CD14-positive monocyte (primary cell): ENCODE results near the gene NCDN. TPM values are rescaled to one million over a fixed set of nuclear protein-coding genes. Genes with fewer than 3 reads are reported as not detected.

Experiments
- DNase-seq, 3 donors: peaks; one replicate each; pipeline ENCODE4 v3.0.0-alpha.2; 2011 to 2022
- H2AFZ ChIP-seq: 2 replicates; pipeline ENCODE4 v1.6.0; 2012; ENCODE audit warnings: mild to moderate bottlenecking, low read depth, low read length, inconsistent platforms; ENCODE audit not compliant: insufficient read depth, poor library complexity, severe bottlenecking
- H3K27ac ChIP-seq, 2 donors: 1 replicate in 1 of 2; 2 replicates in 1 of 2; pipeline ENCODE4 v1.5.1; 2012 to 2013; ENCODE audit warnings: low read length in 2 of 2, control low read depth in 1 of 2, inconsistent platforms in 1 of 2, low read depth in 1 of 2, mild to moderate bottlenecking in 1 of 2
- H3K27me3 ChIP-seq, 2 donors: one replicate each; pipeline versions ENCODE4 v1.6.0 to v1.6.1; 2011 to 2013; ENCODE audit warnings: low read length in 2 of 2; ENCODE audit not compliant: control insufficient read depth in 2 of 2, insufficient read depth in 2 of 2
- H3K36me3 ChIP-seq, 2 donors: replicated peaks in 1 of 2; 1 replicate in 1 of 2; 2 replicates in 1 of 2; pipeline versions ENCODE4 v1.5.1 to v1.6.1; 2012 to 2013; ENCODE audit warnings: low read length in 2 of 2, control low read depth in 1 of 2, inconsistent platforms in 1 of 2, mild to moderate bottlenecking in 1 of 2; ENCODE audit not compliant: insufficient read depth in 2 of 2, control insufficient read depth in 1 of 2
- H3K4me1 ChIP-seq, 2 donors: 1 replicate in 1 of 2; 2 replicates in 1 of 2; pipeline versions ENCODE4 v1.5.1 to v1.6.1; 2012 to 2013; ENCODE audit warnings: low read length in 2 of 2, control low read depth in 1 of 2, inconsistent platforms in 1 of 2, mild to moderate bottlenecking in 1 of 2, moderate library complexity in 1 of 2; ENCODE audit not compliant: insufficient read depth in 2 of 2, control insufficient read depth in 1 of 2
- H3K4me2 ChIP-seq: replicated peaks from 2 replicates; pipeline ENCODE3; 2012; ENCODE audit warnings: low read length, moderate library complexity, mild to moderate bottlenecking; ENCODE audit not compliant: poor library complexity, severe bottlenecking; ENCODE audit errors: extremely low read depth
- H3K4me3 ChIP-seq, 3 experiments: fragments of 200-600 bp in 1 of 3; sonication (generic) in 1 of 3; replicated peaks in 1 of 3; 1 replicate in 2 of 3; 2 replicates in 1 of 3; pipeline ENCODE4 v1.5.1; 2011 to 2013; ENCODE audit warnings: low read length in 3 of 3, mild to moderate bottlenecking in 3 of 3, control low read depth in 2 of 3, low read depth in 2 of 3, inconsistent platforms in 1 of 3, moderate library complexity in 1 of 3
- H3K79me2 ChIP-seq: 2 replicates; pipeline ENCODE4 v1.6.0; 2012; ENCODE audit warnings: mild to moderate bottlenecking, control low read depth, inconsistent platforms, low read length, moderate library complexity; ENCODE audit not compliant: insufficient read depth
- H3K9ac ChIP-seq: 2 replicates; pipeline ENCODE4 v1.6.0; 2017; ENCODE audit warnings: low read length, mild to moderate bottlenecking; ENCODE audit not compliant: insufficient read depth, poor library complexity, severe bottlenecking
- H3K9me3 ChIP-seq, 2 donors: replicated peaks in 1 of 2; 1 replicate in 1 of 2; 2 replicates in 1 of 2; pipeline versions ENCODE4 v1.5.1 to v1.6.1; 2012 to 2013; ENCODE audit warnings: low read length in 2 of 2, control low read depth in 1 of 2; ENCODE audit not compliant: control insufficient read depth in 1 of 2, insufficient read depth in 1 of 2
- H4K20me1 ChIP-seq: 2 replicates; pipeline ENCODE4 v1.6.0; 2012; ENCODE audit warnings: mild to moderate bottlenecking, low read length, control low read depth, moderate library complexity; ENCODE audit not compliant: insufficient read depth
- H3K27ac Mint-ChIP-seq, 7 donors: one replicate each; pipeline ENCODE4 v1.8.0; 2020; ENCODE audit warnings: mild to moderate bottlenecking in 7 of 7, mixed read lengths in 7 of 7, moderate library complexity in 6 of 7, inconsistent platforms in 2 of 7
- H3K27me3 Mint-ChIP-seq, 3 donors: one replicate each; pipeline ENCODE4 v1.8.0; 2021 to 2022; ENCODE audit warnings: low read depth in 3 of 3, mild to moderate bottlenecking in 3 of 3, mixed read lengths in 3 of 3, moderate library complexity in 3 of 3, inconsistent platforms in 1 of 3
- H3K36me3 Mint-ChIP-seq, 2 donors: one replicate each; pipeline ENCODE4 v1.8.0; 2020; ENCODE audit warnings: mixed read lengths in 2 of 2, inconsistent platforms in 1 of 2, mild to moderate bottlenecking in 1 of 2
- H3K4me1 Mint-ChIP-seq: one replicate; pipeline ENCODE4 v1.8.0; 2020; ENCODE audit warnings: mild to moderate bottlenecking, mixed read lengths
- H3K4me3 Mint-ChIP-seq, 2 donors: one replicate each; pipeline ENCODE4 v1.8.0; 2020; ENCODE audit warnings: mild to moderate bottlenecking in 2 of 2, mixed read lengths in 2 of 2, moderate library complexity in 1 of 2
- H3K9me3 Mint-ChIP-seq, 7 donors: one replicate each; pipeline ENCODE4 v1.8.0; 2020 to 2022; ENCODE audit warnings: mixed read lengths in 7 of 7, mild to moderate bottlenecking in 6 of 7, moderate library complexity in 6 of 7, inconsistent platforms in 2 of 7
- CTCF ChIP-seq: fragments of 200-600 bp; IDR thresholded peaks from one replicate; pipeline ENCODE4 v1.8.0; 2022; ENCODE audit warnings: antibody characterized with exemption, mild to moderate bottlenecking
- WGBS: methylation state at CpG from one replicate; pipeline ENCODE4 v1.1.5; 2013; ENCODE audit warnings: missing lambda C conversion rate; ENCODE audit not compliant: insufficient coverage; 5-methylcytosine and 5-hydroxymethylcytosine counted together
- intact Hi-C, 2 donors: fragments of 100-400 bp; cut with micrococcal nuclease; formaldehyde crosslinking; loops; one replicate each; pipeline versions ENCODE4 v1.15.0 to v1.15.1; 2023
- polyA plus RNA-seq, 3 donors: library from polyadenylated mRNA; depleted of rRNA in 1 of 3; unstranded in 2 of 3; stranded (reverse) in 1 of 3; fragments of 300-500 nt in 2 of 3; fragments of >200 nt in 1 of 3; fragmentation: Illumina TruSeq in 2 of 3; gene quantifications; 1 replicate in 2 of 3; 2 replicates in 1 of 3; pipeline ENCODE4 v1.2.3, GENCODE V29; 2012 to 2021

NCDN gene
- polyA plus RNA-seq, 3 donors: 5.0 to 7.9 (median 7.0) TPM

- Histone ChIP-seq H3K79me2 (peaks cover 4% of the 10 kb centered on the region), H3K9me3 (no peaks in the 10 kb centered on the region), H3K27me3 (peaks cover 6 to 29% of the 10 kb centered on the region in 2 donors), H4K20me1 (no peaks in the 10 kb centered on the region), H3K36me3 (no peaks in the 10 kb centered on the region), H2AFZ (peak within 1 kb of the TSS; percentile 72), H3K27ac (no peak within 1 kb of the TSS), H3K9ac (peak within 1 kb of the TSS; percentile 49), H3K4me1 (peaks cover 43 to 49% of the 10 kb centered on the region in 2 donors), H3K4me3 (peak within 1 kb of the TSS; percentile 28 to 73 (median 42)), H3K4me2 (peak within 1 kb of the TSS; percentile 82)
- TF ChIP-seq CTCF: no peak
- H3K9me3 Mint-ChIP-seq: peaks cover 0 to 5% (median 0%) of the 10 kb centered on the region in 7 donors
- intact Hi-C loops: loop anchor here (5.0 to 10.0 kb wide), 2 partner anchors 71 to 139 kb away; partner anchors contain the start of gene PSMB2 (in 1 of the 2)
- H3K4me1 Mint-ChIP-seq: peaks cover 42% of the 10 kb centered on the region
- 43% methylated on average over 88 of the region's 95 CpGs for WGBS
- peak within 1 kb of the TSS in 3 of 7 donors; percentile 9 to 71 (median 27) for H3K27ac Mint-ChIP-seq
- H3K36me3 Mint-ChIP-seq: peaks cover 11 to 30% of the 10 kb centered on the region in 2 donors
- H3K27me3 Mint-ChIP-seq: peaks cover 29 to 37% (median 31%) of the 10 kb centered on the region in 3 donors
- peak within 1 kb of the TSS; percentile 76 to 88 for H3K4me3 Mint-ChIP-seq
- DNase-seq: peak in 1 of 3 donors; percentile 32
These were observed 15.9 kb downstream of the NCDN start, which contains the start of gene TFAP2E for GRCh38 chr1:35573198-35574124. Gene TFAP2E (plus strand): TSS chr1:35573314. CDS start chr1:35573578, 264 bp downstream.

- no peak overlapping the region for H3K4me3 ChIP-seq
- no peaks in the 10 kb centered on the region for H4K20me1 ChIP-seq
- H3K9me3 ChIP-seq: no peaks in the 10 kb centered on the region
- no peak for DNase-seq
- H3K9me3 Mint-ChIP-seq: peaks cover 0 to 5% (median 0%) of the 10 kb centered on the region in 7 donors
- peaks cover 11 to 30% of the 10 kb centered on the region in 2 donors for H3K36me3 Mint-ChIP-seq
- WGBS: 98% methylated on average over 48 of the region's 48 CpGs
- peaks cover 45 to 51% of the 10 kb centered on the region in 2 donors for H3K4me1 ChIP-seq
- intact Hi-C loops: loop anchor here (5.0 to 10.0 kb wide), 2 partner anchors 71 to 138 kb away; partner anchors contain the start of gene PSMB2 (in 1 of the 2)
- H3K27me3 Mint-ChIP-seq: peaks cover 29 to 38% (median 37%) of the 10 kb centered on the region in 3 donors
- H3K79me2 ChIP-seq: peaks cover 4% of the 10 kb centered on the region
- H3K4me2 ChIP-seq: no peak overlapping the region
- H3K27ac Mint-ChIP-seq: no peak overlapping the region
- H3K4me3 Mint-ChIP-seq: peak overlapping the region in 1 of 2 donors; percentile 46
- H3K27ac ChIP-seq: no peak overlapping the region
- H3K27me3 ChIP-seq: peaks cover 6 to 29% of the 10 kb centered on the region in 2 donors
- H3K4me1 Mint-ChIP-seq: peaks cover 40% of the 10 kb centered on the region
- no peak overlapping the region for H2AFZ ChIP-seq
- H3K9ac ChIP-seq: no peak overlapping the region
- no peak for TF ChIP-seq CTCF
- H3K36me3 ChIP-seq: no peaks in the 10 kb centered on the region
These were observed 16.6 kb downstream of the NCDN start for GRCh38 chr1:35574125-35574654.
